ENCODE data around the gene MAP3K8.

DNA sequence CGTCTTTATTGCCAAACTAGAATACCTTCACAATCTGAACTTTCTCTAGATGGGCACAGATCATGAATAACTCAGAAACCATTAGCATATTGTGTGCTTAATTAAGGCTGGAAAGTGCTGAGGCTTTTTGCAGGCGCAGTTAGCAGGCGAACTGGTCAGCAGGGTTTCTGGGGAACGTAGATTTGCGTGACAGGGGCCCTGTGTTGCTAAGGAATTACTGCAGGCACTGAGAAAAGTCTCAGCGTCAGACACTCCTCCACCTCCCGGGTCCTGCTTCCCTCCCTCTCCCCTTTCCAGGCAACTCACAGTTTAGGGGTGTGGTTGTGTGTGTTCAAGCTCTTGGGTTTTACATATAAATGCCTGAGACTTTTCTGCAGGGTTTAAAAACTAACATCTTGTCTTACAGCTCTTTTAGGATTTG, 2.2 kb downstream of the MAP3K8 start:
- no peak for TF ChIP-seq POLR2A (IDR thresholded peaks at IDR 0.05)
- TF ChIP-seq, protein P1, sequence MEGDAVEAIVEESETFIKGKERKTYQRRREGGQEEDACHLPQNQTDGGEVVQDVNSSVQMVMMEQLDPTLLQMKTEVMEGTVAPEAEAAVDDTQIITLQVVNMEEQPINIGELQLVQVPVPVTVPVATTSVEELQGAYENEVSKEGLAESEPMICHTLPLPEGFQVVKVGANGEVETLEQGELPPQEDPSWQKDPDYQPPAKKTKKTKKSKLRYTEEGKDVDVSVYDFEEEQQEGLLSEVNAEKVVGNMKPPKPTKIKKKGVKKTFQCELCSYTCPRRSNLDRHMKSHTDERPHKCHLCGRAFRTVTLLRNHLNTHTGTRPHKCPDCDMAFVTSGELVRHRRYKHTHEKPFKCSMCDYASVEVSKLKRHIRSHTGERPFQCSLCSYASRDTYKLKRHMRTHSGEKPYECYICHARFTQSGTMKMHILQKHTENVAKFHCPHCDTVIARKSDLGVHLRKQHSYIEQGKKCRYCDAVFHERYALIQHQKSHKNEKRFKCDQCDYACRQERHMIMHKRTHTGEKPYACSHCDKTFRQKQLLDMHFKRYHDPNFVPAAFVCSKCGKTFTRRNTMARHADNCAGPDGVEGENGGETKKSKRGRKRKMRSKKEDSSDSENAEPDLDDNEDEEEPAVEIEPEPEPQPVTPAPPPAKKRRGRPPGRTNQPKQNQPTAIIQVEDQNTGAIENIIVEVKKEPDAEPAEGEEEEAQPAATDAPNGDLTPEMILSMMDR (IDR thresholded peaks at IDR 0.05) = no peak
